Activated CD4-positive, alpha-beta T cell treated with anti-CD3 and anti-CD28 coated beads, Interleukin-2, amount 50 U/mL, for 4 hours (primary cell): ENCODE measurements around the gene MRPS18C.
A peak's percentile ranks its signal among the peaks of the same experiment; 100 is the strongest.
"Not testable (repeated sequence)": the region's sequence is repeated elsewhere in the genome, so short reads cannot be mapped to it uniquely, and the experiment has no call there.

Experiments used
- DNase-seq, 2 experiments: peaks; one replicate each; pipeline ENCODE4 v3.0.0-alpha.2; 2020

MRPS18C gene

GRCh38 chr4:83498187-83498586 is 42.3 kb downstream of the MRPS18C start:
- DNase-seq = no peak

GRCh38 chr4:83501671-83502070 is 45.8 kb downstream of the MRPS18C start:
- DNase-seq = not testable (repeated sequence)

- DNase-seq = no peak
These were observed 48.1 kb downstream of the MRPS18C start for GRCh38 chr4:83503974-83504373.

GRCh38 chr4:83504503-83504902 is 48.6 kb downstream of the MRPS18C start:
- DNase-seq = no peak

- DNase-seq = no peak
These were observed 49.1 kb downstream of the MRPS18C start for GRCh38 chr4:83504996-83505395.

- DNase-seq = peak; percentile 34 to 37
These were observed 53.3 kb downstream of the MRPS18C start for GRCh38 chr4:83509156-83509585.

GRCh38 chr4:83510442-83510841 is 54.6 kb downstream of the MRPS18C start:
- no peak for DNase-seq
